CD4-positive, alpha-beta T cell treated with Interleukin-4 for 1 hour (primary cell): Measurements from ENCODE around the gene CNGB1.
A peak's percentile ranks its signal among the peaks of the same experiment; 100 is the strongest.
"Not testable (repeated sequence)": the region's sequence is repeated elsewhere in the genome, so short reads cannot be mapped to it uniquely, and the experiment has no call there.

Experiments used
- DNase-seq, 2 donors: peaks; one replicate each; pipeline ENCODE4 v3.0.0-alpha.2; 2020 to 2022

The CNGB1 gene

DNA sequence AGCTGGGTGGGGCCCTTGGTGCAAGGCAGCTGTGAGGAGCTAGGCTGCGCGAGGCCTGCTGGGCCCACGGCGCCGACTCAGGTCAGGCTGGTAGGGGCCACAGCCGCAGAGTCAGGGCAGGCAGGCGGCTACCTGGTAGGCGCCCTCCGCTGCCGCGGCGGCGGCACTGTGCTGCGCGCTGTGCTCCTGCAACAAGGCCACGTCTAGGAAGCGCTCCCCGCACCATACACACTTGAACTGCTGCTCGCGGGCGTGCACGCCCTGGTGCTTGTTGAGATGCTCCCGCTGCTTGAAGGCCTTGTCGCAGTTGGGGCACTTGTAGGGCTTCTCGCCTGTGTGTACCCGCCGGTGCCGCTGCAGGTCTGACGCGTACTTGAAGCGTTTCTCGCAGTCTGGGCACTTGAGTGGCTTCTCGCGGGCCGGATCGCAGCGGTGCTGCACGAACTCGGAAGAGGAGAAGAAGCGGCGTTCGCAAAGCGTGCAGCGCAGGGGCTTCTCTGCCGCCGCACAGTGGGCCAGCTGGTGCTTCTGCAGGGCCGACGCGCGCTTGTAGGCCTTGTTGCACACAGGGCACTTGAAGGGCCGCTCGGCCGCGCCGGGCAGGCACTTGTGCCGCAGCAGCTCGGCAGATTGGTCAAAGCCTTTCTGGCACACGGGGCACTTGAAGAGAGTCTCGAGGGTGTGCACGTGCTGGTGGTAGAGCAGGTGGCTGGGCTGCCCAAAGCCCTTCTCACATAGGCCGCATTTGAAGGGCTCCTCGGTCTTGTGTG, 25.7 kb upstream of the CNGB1 start:
- DNase-seq: no peak

DNA sequence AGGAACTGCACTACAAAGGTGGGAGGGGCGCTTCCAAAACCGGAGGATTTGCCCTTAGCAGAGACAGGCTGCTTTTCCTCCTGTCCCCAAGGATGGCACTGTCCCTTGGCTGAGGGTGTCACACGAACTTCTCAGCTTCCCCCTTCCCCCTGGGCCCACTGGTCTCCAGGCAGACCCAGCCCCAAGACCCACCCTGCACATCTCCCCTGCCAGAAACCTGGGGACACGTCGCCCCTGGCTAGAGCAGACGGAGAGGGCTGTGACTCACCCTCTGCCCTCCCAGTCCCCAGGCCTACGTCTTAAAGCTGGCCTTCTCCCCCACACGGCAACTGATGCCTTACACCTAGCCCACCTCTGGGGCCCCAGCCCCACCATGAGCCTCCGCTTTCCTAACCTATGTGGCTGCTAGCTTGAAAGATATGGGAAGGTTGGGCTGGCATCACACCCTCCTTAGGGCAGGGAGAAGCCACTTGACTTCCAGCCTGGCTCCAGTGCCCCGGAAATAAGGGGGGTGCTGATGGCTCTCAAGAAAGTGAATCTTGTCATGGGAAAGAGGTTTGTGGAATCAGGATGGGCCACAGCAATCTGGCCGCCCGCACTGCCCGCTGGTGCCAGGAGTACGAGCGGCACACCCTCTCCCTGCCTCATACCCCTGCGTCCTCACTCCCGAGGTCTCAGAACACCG, 24.9 kb upstream of the CNGB1 start:
- DNase-seq: no peak

DNA sequence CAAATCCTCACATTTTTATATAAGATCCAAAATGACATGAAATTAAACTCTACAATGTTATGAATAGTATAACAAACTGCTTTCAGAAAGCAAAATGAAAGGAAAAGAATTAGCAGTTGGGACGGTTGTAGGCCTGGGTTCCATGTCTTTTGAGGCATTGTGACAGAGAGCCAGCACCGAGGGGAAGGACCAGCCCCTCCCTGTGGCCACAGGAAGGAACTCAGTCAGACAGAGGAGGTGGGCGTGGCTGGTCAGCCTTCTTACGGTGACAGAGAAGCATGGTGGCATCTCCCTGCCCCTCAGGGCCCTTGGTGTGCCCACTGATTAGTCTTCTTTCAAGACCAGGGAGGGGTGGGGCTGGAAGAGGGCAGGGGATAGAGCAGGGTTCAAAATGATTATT, 23.9 kb upstream of the CNGB1 start:
- DNase-seq: peak; percentile 59 to 68

DNA sequence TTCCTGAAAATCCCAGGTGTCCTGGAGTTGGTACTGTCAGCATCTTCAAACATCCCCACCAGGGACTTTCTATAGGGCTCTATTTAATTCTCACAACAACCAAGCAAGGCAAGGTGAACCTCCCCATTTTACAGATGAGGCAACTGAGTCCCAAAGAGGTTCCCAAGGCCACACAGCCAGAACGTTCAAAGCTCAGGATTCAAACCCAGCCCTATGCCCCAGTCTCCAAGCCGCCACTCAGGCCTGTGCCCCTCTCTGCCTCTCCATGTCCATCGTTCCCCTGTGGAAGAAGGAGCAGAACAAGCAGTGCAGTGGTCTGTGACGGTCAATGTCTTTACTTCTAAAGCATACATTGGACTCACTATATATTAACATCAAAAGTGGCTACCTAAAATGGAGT, 23.4 kb upstream of the CNGB1 start:
- no peak for DNase-seq

DNA sequence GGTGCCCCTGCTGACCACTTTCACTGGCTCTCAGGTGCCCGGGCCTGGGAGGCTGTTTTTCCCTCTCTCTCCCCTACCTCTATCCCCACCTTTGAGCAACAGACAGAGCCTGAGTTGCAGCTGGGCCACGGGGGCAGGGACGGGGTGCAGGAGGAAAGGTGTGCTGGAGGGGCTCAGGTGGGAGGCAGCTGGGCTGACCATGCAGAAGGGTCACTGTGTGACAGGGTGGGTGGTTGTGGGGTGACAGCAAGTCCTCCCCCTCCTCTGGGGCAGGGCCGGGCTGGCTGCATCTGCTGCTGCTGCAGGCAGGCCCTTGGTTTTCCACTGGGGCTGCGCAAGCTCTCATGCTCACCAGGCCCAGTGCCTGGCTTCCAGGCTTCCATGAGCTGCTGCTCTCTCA, 23.0 kb upstream of the CNGB1 start:
- no peak for DNase-seq

DNA sequence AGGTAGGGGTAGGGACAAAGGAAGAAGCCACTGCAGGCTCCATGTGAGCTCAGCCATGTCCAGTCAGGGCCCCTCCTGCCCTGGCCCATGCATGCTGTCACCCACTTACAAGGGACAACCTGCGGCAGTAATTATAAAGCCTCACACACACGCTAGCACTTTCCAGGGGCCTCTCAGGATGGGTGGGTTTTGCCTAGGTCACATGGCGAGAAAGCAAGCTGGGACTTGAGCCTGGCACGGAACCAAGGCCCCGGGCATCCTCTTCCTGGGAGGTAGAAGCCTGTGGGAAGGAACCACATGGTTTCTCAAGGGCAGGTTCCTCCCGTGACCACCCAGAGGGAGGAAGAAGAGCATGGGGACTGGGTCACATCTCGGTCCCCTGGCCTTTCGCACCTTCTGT, 22.5 kb upstream of the CNGB1 start:
- DNase-seq: no peak

DNA sequence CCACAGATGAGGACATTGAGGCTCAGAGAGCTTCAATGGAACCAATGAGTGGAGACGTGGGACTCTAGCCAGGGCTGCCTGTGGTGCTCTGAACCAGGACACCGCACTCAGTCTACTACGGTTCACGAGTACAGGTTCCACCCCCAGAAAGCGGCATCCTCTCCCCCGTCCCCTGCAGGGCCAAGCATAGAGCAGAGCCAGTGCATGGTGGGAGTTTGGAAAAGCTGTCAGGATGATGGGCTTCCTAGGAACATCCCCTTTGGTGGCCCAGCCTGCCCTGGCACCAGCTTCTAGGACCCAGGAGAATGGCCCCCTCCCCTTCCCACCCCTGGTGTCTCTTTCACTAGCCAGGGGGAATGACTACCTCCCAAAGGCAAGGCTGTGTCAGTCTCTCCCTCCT, 21.2 kb upstream of the CNGB1 start:
- no peak for DNase-seq

DNA sequence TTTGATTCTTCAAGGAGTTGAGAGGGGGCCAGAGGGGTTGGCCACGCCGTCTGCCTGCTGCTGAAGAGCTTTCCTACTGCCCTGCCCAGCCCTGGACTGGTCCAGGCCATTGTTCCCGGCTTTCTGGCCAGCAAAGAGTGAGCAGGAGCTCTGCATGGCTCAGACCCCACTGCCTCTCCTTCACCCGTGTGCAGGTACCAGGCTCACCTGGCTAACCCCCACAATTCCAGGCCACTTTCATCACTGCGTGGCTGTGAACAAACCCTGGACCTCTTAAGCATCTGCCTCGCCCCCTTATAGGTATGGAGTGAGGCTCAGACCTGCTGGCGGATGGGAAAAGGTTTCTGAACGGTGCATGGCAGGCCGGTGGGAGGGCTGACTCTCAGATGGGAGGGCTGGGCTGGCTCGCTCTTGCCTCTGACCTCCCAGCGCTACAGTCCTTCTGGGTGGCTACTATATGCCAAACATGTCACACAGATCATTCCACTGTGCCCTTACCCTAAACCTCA, 20.7 kb upstream of the CNGB1 start:
- DNase-seq: no peak

DNA sequence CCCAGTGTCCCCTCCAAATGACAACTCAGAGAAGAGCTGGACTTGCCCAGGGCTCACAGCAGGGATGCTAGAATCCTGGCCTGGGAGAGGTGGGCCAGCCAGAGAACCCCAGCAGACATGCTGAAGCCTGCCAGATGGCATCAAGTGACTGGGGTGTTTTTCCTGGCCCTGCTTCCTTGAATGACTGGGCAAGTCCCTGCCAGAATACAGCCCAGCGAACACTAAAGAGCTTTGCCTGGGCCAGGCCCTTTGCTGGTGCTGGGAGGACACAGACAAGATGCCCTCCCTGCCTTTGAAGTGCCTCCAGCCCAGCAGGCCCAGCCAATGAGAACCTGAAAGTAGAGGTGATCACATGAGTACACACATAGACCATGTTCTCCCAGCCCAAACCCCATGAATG, 18.0 kb upstream of the CNGB1 start:
- no peak for DNase-seq

DNA sequence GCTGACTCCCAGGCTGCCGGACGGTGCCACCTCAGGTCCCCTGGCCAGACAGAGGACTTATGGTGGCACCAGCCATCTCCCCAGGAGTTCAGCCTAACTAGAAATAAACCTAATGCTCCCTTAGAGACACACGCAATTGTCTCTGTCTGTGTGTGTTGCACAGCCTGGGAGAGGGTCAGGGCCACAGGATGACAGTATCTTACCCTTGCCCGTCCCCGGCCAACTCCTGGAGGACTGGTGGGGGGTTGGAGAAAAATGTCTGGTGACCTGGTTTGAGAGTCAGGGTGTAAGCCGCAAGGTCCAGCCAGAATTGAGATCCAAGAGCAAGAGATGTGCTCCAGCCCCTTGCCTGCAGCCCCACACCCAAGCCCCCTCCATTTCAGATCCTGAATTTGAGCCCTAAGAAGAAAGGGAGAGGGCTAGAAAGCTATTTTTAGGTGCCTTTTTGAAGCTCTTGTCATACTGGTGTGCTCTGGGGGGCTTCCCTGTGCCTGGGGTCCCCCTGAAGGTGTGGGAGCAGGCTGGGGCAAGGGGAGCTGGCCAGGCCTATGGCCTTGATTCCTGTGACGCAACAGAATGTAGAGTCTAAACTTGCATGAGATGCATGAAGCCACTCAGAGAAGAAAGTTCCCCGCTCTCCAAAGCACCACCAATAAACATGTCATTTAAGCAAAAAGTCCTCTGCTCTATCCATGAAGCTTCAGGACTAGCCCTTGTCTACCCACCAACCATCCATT, 16.7 kb upstream of the CNGB1 start:
- DNase-seq: no peak

DNA sequence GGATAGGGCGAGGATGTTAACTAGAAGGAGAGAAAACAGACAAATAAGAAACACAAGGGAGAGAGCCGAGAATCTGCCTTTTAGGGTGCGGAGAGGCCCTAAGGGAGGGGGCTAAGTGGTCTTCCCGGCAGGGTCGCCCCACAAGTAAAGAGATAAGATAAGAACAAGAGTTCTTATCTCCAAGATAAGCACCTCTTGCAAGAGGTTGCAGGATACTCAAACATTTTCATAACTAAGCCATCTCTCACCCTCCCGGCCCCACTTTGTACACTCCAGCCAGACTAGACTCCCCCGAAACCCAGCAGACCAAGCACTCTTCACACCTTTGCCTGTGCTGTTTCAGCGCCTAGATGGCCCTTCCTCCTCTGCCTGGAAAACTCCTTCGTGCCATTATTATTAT, 15.3 kb upstream of the CNGB1 start:
- DNase-seq: no peak

DNA sequence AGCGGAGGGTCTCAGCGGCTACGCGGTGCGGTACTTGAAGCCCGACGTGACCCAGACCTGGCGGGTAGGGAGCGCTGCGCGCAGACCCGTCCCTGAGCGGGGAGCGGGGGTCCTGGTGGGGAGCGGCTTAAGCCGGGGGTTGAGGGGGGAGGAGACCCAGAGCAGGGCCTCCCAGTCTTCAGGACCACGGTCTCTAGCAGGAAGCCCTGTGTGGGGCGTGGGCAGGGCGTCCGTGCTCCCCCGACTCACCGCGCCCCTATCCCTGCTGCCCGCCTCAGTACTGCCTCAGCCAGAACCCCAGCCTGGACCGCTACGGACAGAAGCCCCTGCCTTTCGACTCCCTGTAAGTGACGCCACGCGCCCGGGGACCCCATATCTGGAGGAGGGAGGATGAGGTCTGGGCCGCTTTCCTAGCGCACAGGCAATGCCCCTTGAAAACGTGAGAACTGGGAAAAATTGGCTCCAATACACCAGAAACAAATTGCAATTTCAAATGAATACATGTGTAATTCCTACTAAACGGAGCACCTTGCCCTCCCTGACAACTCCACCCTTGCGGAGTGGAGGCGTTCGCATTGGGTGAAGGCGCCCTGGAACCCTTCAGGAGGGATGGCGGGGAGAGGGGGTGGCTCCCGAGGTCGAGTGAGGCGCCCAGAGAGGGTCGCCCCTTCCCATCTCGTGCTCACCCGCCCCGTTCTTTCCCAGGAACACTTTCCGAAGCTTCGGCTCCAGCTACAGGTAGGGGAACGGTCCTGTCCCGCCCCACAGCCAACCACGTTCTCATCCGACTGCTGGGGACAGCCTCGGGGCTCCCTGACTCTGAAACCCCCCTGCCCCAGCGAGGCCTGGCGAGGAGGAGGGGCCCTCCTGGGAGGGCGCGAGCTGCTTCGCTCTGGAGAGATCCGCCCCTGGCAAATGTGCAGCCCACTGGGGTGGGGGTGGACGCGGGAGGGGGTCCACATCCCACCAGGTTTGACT, 14.6 kb upstream of the CNGB1 start:
- no peak for DNase-seq

DNA sequence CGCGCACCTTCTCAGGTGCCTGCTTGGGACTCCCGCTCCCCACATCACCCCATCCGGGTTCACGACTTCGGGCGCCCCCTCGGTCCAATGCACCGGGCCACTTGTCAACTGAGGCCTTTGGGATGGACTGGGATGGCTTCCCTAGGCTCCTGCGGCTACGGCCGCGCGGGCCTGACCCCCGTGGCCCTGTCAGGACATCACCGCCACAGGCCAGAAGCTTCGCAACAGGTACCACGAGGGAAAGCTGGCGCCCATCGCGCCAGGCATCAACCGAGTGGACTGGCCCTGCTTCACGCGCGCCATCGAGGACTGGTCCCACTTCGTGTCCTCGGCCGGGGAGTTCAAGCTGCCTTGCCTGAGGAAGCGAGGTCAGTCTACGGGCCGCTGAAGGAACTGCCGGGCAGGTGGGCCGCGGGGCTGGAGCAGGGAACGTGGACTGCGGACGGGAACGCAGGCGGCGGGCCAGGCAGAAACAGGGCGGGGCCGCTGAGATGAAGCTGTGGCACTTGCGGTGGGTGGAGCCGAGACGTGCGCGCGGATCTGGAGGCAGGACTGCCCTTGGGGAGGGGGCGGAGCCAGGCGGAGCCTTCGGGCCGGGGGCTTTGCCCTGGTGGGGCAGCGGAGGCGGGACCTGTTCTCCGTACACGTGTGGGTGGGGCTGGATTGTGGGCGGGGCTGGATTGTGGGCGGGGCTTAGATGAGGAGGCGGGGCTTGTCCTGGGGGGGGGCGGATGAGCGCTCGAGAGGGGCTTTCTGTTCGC, 13.7 kb upstream of the CNGB1 start:
- peak; percentile 95 for DNase-seq

DNA sequence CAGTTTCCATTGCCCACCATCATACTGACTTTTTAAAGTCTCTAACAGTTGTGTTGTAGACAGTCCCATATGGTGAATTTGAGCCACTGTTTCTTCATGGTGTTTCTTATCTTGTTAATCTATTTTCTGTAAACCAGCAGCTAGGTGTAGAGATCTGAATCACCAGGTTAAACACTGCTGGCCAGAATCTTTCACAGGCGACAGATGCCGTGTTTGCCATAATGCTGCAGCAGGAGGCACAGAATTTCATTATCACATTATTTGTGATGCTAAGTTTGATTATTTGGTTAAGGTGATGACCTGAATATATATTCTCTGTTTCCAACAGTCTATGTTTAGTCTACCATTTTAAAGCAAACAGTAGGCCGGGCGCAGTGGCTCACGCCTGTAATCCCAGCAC, 11.5 kb upstream of the CNGB1 start:
- DNase-seq: no peak

DNA sequence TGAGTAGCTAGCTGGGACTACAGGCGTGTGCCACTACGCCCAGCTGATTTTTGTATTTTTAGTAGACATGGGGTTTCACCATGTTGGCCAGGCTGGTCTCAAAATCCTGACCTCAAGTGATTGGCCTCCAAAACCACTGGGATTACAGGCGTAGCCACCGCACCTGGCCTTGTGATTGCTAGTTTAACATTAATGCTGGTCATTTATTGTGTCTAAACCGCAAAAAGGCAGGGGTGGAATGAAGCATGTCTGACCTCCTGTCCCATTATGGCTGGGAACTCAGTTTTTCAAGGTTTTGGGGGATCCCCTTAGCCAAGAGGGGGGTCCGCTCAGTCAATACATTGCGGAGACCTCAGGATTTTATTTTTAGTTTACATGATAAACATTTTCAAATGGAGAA, 10.7 kb upstream of the CNGB1 start:
- no peak for DNase-seq

DNA sequence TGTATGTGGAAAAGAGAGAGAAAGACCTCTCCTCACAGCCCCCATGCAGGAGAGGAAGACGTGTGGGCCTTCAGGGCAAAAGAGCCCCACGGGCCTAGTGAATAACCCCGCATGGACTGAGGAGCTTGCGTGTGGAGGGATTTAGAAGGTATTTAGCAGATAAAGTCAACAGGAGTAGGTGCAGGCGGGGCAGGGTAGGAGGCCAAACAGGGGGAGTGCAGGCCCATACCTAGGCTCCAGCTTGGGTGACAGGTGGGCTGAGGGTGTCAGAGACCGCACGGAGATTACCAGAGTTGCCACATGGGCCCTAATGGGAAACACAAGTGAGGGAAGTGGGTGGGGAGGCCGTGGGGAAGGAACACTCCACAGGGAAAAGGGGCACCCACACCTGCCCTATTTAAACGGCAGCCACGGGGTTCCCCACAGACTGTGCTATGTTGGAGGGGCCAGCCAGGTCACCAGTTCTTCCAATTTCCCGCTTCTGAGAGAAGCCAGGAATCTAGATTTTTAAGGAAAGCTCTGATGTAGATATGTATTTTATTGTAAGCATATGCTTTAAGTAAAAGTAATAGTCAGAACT, 8.2 kb upstream of the CNGB1 start:
- DNase-seq: no peak

DNA sequence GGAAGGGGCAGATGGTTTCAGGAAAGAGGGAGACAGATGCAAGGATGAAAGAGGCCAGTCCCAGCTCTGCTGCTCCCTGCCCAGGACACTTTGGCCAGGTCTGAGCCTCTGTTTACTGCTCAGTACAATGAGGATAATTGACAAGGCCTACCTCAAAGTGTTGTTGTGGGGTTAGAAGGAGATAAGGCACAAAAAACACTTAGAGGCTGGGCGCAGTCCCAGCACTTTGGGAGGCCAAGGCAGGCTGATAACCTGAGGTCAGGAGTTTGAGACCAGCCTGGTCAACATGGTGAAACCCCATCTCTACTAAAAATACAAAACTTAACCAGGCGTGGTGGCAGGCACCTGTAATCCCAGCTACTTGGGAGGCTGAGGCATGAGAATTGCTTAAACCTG, 7.1 kb upstream of the CNGB1 start:
- DNase-seq: not testable (repeated sequence)

DNA sequence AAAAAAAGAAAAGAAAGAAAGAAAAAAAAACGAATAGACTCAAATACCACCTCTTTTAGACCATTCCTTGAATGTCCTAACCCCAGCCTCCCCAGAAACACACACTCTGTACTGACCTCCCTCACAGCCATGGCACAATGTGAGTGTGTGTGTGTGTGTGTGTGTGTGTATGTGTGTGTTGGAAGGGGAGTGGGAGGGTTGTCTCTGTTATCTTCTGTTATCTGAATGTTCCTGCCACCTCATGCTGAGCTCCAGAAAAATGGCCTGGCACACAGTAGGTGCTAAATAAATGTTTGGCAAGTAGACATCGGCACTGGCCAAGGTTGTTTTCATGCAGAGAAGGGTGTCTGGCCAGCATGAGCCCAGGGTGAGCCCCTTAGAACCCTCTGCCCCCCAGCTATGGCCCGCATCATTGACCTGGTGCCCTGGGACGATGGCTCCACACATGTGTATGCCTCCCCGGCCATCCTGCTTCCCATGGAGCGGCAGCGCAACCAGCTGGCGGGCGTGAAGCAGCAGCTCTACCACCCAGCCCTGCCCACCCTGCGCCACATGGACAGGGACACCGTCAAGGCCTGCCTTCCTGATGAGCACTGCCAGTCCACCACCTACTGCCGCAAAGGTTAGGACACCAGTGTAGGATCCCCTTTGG, 6.6 kb upstream of the CNGB1 start:
- no peak for DNase-seq

DNA sequence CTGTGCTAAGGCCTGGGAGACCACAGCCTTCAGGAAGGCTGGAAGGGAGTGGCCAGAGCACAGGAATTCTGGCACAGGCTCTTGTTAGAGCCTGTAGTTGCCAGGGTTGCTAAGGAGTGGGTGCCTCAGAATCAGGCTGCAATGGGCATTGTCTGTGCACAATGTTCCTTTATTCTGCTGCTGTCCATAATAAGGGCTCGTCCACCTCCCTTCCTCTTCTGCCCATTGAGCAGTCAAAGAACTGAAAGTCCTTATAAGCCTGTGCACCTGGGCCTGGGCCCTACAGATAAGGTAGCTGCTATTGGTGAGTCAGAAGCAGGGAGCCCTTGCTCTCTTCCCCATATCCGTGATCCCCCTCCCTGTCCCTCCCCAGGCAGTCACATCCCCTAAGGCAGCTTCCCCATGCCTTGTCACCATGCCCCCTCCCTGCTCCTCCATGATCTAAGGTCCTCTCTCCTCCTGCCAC, 5.4 kb upstream of the CNGB1 start:
- no peak for DNase-seq

DNA sequence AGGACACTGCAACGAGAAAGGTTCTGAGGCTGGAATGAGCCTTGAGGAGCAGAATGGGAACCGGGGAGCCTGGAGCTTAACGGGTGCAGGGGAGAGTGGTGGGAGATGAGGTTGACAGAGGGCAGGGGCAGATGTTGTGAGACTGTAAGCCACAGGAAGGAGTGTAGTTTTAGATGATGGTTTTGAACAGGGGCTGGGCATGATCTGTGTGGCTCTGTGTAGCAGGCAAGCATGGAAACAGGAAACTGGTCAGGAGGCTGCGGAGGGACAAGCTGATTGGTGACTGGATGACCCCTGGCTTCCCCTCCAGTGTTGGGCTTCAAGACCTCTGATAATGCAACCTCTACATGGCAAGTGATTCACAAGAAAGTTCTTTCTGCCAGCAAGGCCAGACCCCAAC, 1.4 kb upstream of the CNGB1 start:
- DNase-seq: no peak

DNA sequence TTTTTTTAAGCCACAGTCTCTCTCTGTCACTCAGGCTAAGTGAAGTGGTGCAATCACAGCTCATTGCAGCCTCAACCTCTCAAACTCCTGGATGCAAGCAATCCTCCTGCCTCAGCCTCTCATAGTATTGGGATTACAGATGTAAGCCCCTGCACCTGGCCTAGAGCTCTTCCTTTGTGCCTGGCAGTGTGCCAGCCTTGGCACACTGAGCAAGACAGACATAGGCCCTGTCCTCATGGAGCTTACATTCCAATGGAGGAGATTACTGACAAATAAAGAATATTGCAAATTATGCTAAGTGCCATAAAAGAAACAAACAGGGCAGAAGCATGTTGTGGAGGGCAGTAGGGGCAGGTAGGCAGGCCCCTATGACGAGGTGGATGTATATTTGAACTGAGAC, 920 bp upstream of the CNGB1 start:
- DNase-seq: no peak
